GM18951 (cell line): ENCODE data around the gene GNB1L.

Experiments
- POLR2A ChIP-seq: IDR thresholded peaks from 4 replicates; pipeline ENCODE4 v1.6.1; 2011; ENCODE audit warnings: mild to moderate bottlenecking; ENCODE audit not compliant: insufficient read length, insufficient read depth; ENCODE audit errors: extremely low read depth
- in situ Hi-C: fragments of 300-500 bp; cut with MboI; formaldehyde crosslinking; loops from one replicate; pipeline ENCODE4 v1.12.0; 2022; ENCODE audit warnings: low sequenced_read_pairs, mixed read lengths, inconsistent platforms; ENCODE audit not compliant: unreplicated experiment

GNB1L gene

GRCh38 chr22:19742160-19743066 is 112.3 kb downstream of the GNB1L start:
- no peak for TF ChIP-seq POLR2A
- in situ Hi-C loops = no loop called here

- in situ Hi-C loops = no loop called here
- TF ChIP-seq POLR2A = no peak
Observed at GRCh38 chr22:19741053-19741452, 113.6 kb downstream of the GNB1L start.

DNA sequence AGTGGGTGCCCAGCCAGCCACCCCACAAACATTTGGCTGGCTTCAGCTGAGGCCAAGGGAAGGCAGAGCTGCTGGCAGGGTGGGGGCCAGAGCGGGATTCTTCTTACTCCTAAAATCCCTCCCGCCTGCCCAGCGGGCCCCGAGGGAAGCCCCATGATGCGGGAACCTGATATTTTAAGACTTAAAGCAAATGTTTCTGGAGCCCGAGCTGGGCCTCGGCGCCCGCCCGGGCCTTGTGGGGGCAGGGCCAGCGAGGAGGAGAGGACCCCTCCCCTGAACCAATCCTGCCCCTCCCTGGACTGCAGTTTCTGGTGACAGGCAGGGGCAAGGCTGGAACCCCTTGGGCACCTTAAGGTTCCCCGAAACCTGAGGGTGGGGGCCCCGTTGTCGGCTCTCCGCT is 114.1 kb downstream of the GNB1L start:
- TF ChIP-seq POLR2A = no peak
- in situ Hi-C loops = no loop called here

- TF ChIP-seq POLR2A = no peak
- in situ Hi-C loops = no loop called here
Observed at GRCh38 chr22:19739911-19740449, 114.7 kb downstream of the GNB1L start.

DNA sequence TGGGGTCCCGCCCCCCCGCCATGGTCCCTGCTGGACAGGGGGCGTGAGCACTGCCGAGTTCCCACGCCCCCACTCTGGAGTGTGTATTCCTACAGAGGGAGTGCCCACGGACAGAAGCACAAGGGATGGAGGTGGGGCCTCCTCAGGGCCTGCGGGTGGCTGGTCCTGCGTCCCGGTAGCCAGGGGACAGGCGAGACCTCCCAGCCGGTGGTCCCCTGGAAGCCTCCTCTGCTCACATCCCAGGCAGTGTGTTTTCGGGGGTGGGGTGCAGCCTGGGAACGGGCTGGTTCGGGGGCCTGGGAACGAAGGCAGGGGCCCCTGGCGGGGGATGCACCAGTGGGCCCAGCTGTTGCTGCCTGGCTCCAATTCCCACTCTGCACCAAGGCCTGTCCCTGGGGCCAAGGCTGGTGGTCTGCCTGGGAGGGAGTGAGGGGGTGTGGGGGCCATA is 115.2 kb downstream of the GNB1L start:
- TF ChIP-seq POLR2A = no peak
- in situ Hi-C loops = no loop called here

- in situ Hi-C loops = no loop called here
Observed at GRCh38 chr22:19738664-19739447, 115.8 kb downstream of the GNB1L start.

DNA sequence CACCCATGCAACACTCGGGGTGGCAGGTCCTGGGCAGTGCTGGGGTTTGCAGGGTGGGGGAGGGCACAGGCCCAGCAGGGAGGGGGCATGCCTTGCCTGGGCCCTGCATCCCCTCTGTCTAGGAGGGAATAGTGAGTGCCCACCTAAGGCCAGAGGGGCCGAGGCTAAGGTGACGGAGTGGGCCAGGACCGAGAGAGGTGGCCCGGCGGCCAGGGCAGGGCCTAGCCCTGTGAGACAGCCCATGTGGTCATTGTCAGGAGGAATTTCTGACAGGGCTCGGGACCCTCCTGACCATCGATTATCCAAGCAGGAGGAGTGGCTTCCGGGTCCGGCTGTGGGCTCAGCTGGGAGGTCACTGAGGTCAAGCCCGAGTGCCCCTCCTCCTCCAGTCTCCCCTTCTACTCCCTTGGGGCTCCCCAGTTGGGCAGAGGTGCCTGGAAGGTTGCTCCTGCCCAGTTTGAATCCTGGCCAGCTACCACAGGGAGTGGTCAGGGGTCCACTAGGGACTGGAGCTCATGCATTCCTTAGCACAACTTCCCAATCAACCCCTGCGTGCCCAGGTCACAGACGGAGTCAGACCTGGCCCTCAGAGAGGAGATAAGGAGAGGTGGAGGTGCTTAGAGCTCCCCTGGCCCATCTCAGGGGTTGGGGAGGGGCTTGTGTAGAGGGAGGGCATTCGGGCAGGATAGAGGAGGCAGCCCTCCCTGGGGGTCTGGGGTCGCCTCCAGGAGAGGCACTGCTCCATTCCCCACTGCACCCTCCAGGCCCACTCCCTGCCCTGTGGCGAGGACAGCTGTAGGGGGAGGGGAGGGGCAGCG is 116.6 kb downstream of the GNB1L start:
- TF ChIP-seq POLR2A = no peak
- in situ Hi-C loops = no loop called here

More at GRCh38 chr22:19738664-19739447, 115.8 kb downstream of the GNB1L start:
- no peak for TF ChIP-seq POLR2A

DNA sequence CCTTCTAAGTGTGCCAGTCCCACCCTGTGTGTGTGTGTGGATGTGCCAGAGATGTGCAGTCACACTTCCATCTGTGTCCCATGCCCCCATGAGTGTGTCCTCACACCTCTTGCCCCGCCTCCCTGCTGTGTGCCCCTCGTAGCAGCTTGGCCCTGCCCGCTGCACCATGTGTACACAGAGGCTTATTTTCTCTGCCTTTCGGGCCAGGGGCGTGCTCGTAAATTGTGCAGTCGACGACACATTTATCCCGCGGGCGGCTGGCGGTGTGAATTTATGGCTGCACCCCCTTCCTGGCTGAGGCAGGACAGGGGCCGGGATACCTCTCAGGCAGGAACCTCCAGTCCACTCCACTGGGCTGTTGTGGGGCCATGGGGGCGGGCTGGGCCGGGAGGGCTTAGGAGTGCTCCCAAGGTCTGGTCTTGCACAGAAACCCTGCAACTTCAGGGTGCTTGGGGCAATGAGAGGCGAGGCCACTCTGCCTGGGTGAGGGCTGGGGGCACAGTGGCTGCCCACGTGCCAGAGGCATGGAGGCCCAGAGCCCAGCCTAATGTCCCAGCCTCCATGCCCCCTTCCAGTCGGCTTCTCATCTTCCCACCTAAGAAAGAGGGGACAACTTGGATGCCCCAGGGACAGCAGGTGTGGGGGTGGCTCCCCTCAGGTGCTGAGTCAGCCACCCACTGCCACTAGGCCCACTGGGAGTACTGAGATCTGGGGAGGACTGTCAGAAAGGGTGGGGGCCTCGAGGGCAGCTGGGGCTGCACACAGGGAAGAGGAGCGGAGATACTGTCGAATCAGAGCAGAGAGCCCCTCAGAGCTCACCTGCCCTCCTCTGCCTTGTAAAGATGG is 118.8 kb downstream of the GNB1L start:
- no peak for TF ChIP-seq POLR2A

DNA sequence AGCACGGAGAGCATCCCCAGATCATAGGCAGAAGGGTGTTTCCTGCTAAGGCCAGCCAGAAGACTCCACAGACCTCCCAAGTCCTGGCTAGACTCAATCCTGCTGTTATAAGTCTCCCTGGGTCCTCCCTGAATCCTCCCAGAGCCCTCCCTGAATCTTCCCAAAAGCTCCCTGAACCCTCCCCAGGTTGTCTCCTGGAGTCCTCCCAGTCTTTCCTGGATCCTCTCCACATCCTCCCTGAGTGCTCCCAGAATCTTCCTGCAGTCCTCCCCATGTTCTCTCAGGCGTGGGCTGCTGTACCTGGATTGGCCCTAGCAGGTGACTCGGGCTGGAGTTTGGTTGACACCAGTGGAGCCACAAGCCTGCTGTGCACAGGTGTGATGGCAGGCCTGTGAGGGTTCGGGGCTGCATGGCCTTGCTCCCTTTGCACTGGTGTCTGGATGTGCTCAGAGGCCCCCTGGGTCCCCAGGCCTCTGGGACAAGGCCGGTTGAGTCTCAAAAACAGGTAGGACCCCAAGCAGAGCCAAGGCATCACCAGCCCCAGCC is 119.8 kb downstream of the GNB1L start:
- in situ Hi-C loops = loop anchor here (5.0 kb wide), 1 partner anchor 177 kb away; no protein-coding TSS in a partner anchor
- TF ChIP-seq POLR2A = no peak

More for the DNA sequence above, 118.8 kb downstream of the GNB1L start:
- in situ Hi-C loops = no loop called here

DNA sequence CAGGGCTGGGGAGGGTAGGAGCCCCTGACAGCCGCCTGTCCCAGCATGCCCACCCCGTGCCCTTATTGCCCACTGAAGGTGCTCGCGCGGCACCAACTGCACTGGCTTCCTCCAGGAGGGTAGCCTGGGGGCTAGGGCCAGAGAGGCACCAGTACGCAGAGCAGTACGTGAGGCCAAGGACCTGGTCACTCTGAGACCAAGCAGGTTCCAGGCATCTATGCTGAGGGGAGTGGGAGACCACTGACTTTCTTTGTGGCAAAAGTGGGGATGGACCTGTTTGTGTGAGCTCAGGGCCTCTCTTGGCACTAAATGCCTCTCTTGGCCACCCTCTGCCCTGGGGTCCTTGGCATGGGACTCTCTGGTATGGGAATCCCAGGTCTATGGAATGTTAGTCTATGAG is 120.5 kb downstream of the GNB1L start:
- in situ Hi-C loops = loop anchor here (5.0 kb wide), 1 partner anchor 178 kb away; no protein-coding TSS in a partner anchor
- TF ChIP-seq POLR2A = no peak

DNA sequence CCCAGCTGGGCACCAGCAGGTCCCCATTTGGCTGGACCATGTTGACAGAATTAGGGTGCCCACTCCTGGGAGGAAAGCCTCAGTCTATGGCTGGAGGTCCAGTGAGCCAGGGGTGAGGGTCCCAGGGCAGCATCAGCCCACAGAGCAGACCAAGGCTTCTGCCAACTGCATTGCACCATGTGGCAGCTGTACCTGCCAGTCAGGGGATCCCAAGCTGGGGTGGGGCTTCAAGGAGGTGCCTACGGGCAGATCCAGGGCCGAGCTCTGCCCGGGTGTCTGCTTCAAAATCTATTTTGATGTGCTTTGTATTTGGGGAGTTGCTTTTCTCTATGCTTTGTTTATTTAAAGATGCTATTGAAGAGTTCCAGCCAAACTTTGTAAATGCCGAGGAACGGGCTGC is 120.9 kb downstream of the GNB1L start:
- no peak for TF ChIP-seq POLR2A
- in situ Hi-C loops = loop anchor here (5.0 kb wide), 1 partner anchor 179 kb away; no protein-coding TSS in a partner anchor
